OCI-LY1 (cell line): ENCODE data around the gene SUN1.
A peak's percentile ranks its signal among the peaks of the same experiment; 100 is the strongest.

Experiments used
- H2AFZ ChIP-seq: fragments of 200-600 bp; sonication (generic), shearing (Covaris generic); 2 replicates; pipeline ENCODE4 v1.6.0; 2014; ENCODE audit warnings: antibody characterized with exemption, mild to moderate bottlenecking, low read length
- H3F3A ChIP-seq: fragments of 200-600 bp; sonication (generic), shearing (Covaris generic); 2 replicates; pipeline ENCODE4 v1.6.0; 2014; ENCODE audit warnings: mild to moderate bottlenecking, antibody characterized with exemption, low read length, moderate library complexity; ENCODE audit not compliant: insufficient read depth
- H3K27ac ChIP-seq: fragments of 200-600 bp; sonication (generic); 2 replicates; pipeline ENCODE4 v1.5.1; 2014; ENCODE audit warnings: low read length, mixed run types, mild to moderate bottlenecking, low read depth; ENCODE audit not compliant: poor library complexity, severe bottlenecking
- H3K27me3 ChIP-seq: fragments of 200-600 bp; sonication (generic); 2 replicates; pipeline ENCODE4 v1.6.0; 2014; ENCODE audit warnings: antibody characterized with exemption, mild to moderate bottlenecking, low read length, moderate library complexity; ENCODE audit not compliant: insufficient read depth
- H3K36me3 ChIP-seq: fragments of 200-600 bp; sonication (generic); 2 replicates; pipeline ENCODE4 v1.6.1; 2014; ENCODE audit warnings: mild to moderate bottlenecking, antibody characterized with exemption, low read length, moderate library complexity, mixed read lengths; ENCODE audit not compliant: insufficient read depth
- H3K4me1 ChIP-seq: fragments of 200-600 bp; sonication (generic); 2 replicates; pipeline ENCODE4 v1.5.1; 2014; ENCODE audit warnings: mild to moderate bottlenecking, low read length, moderate library complexity; ENCODE audit not compliant: insufficient read depth, severe bottlenecking
- H3K4me2 ChIP-seq: fragments of 200-600 bp; sonication (generic), shearing (Covaris generic); 2 replicates; pipeline ENCODE4 v1.6.1; 2014; ENCODE audit warnings: low read length
- H3K4me3 ChIP-seq: fragments of 200-600 bp; sonication (generic); 2 replicates; pipeline ENCODE4 v1.5.1; 2014; ENCODE audit warnings: low read length, low read depth, mild to moderate bottlenecking, mixed read lengths; ENCODE audit not compliant: poor library complexity, severe bottlenecking
- H3K79me2 ChIP-seq: fragments of 200-600 bp; shearing (Covaris generic); 2 replicates; pipeline ENCODE4 v1.6.1; 2016; ENCODE audit warnings: mixed run types, low read length, mixed read lengths; ENCODE audit not compliant: insufficient read depth
- H3K9ac ChIP-seq: fragments of 200-600 bp; sonication (generic), shearing (Covaris generic); 2 replicates; pipeline ENCODE4 v1.6.1; 2014; ENCODE audit warnings: mild to moderate bottlenecking, low read length, mixed read lengths
- H3K9me2 ChIP-seq: fragments of 200-600 bp; sonication (generic), shearing (Covaris generic); 2 replicates; pipeline ENCODE4 v1.6.1; 2014; ENCODE audit warnings: low read depth, mild to moderate bottlenecking, low read length, mixed read lengths
- H3K9me3 ChIP-seq: fragments of 200-600 bp; shearing (Covaris generic); 2 replicates; pipeline ENCODE4 v1.6.1; 2014; ENCODE audit warnings: low read length, mixed read lengths
- H4K20me1 ChIP-seq: fragments of 200-600 bp; sonication (generic), shearing (Covaris generic); 2 replicates; pipeline ENCODE4 v1.6.0; 2016; ENCODE audit warnings: mild to moderate bottlenecking, low read length; ENCODE audit not compliant: insufficient read depth
- EZH2 ChIP-seq: fragments of 200-600 bp; sonication (generic), shearing (Covaris generic); IDR thresholded peaks from 2 replicates; pipeline ENCODE4 v1.8.0; 2017; ENCODE audit warnings: borderline replicate concordance, mixed run types, mild to moderate bottlenecking, antibody characterized with exemption, low read length, moderate library complexity, mixed read lengths
- TF ChIP-seq, protein P1 (sequence below): fragments of 200-600 bp; sonication (generic), shearing (Covaris generic); IDR thresholded peaks from 2 replicates; pipeline ENCODE4 v1.5.1; 2017; ENCODE audit warnings: mild to moderate bottlenecking, antibody characterized with exemption, low read length, moderate library complexity, mixed read lengths

The SUN1 gene

DNA sequence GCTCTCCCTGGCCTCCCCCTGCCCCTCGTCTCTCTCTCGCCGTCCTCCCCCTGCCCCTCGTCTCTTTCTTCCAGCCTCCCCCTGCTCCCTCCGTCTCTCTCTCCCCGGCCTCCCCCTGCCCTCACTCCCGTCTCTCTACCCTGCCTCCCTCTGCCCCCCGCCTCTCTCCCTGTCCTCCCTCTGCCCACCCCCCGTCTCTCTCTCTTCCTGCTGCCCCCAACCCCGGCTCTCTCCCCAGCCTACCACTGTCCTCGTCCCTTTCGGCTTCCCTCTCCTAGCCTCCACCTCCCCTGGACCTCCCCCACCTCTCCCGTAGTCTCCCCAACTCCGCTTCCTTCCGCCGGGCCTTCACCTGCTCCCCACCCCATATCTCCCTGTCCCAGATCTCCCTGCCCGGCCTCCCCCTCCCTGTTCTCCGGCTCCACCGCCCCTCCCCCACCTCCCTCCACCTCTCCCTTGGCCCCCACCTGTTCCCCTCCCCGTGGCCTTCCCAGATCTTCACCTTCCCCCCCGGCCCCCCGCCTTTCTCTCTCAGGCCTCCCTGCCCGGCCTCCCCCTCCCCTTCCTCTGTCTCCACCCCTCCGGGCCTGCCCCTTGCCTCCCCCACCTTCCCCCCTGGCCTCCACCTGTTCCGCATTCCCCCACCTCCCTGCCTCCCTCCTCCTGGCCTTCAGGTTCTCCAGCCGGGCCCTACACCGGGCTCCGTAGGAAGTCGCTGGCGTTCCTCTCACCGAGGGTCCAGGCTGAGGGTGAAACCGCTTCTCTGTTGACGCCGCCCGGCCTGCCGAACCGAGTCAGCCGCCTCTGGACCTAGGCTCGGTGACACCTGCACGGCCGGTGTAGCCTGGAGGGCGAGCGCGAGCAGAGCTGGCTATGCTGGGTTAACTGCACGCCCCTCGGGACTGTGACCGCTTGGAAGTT, 45.3 kb downstream of the SUN1 start:
- Histone ChIP-seq H3K9me2 (no peaks in the 10 kb centered on the region), H3K4me2 (peak overlapping the region; percentile 83), H3K36me3 (peaks cover 31% of the 10 kb centered on the region), H3K4me3 (peak overlapping the region; percentile 98), H2AFZ (no peak overlapping the region), H3K27ac (peak overlapping the region; percentile 43), H3K9me3 (no peaks in the 10 kb centered on the region), H3F3A (peaks cover 11% of the 10 kb centered on the region), H3K79me2 (peaks cover 32% of the 10 kb centered on the region), H3K9ac (peak overlapping the region; percentile 94), H4K20me1 (no peaks in the 10 kb centered on the region), H3K4me1 (peaks cover 38% of the 10 kb centered on the region), H3K27me3 (no peaks in the 10 kb centered on the region)
- TF ChIP-seq EZH2: no peak
- TF ChIP-seq, protein P1, sequence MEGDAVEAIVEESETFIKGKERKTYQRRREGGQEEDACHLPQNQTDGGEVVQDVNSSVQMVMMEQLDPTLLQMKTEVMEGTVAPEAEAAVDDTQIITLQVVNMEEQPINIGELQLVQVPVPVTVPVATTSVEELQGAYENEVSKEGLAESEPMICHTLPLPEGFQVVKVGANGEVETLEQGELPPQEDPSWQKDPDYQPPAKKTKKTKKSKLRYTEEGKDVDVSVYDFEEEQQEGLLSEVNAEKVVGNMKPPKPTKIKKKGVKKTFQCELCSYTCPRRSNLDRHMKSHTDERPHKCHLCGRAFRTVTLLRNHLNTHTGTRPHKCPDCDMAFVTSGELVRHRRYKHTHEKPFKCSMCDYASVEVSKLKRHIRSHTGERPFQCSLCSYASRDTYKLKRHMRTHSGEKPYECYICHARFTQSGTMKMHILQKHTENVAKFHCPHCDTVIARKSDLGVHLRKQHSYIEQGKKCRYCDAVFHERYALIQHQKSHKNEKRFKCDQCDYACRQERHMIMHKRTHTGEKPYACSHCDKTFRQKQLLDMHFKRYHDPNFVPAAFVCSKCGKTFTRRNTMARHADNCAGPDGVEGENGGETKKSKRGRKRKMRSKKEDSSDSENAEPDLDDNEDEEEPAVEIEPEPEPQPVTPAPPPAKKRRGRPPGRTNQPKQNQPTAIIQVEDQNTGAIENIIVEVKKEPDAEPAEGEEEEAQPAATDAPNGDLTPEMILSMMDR: no peak

DNA sequence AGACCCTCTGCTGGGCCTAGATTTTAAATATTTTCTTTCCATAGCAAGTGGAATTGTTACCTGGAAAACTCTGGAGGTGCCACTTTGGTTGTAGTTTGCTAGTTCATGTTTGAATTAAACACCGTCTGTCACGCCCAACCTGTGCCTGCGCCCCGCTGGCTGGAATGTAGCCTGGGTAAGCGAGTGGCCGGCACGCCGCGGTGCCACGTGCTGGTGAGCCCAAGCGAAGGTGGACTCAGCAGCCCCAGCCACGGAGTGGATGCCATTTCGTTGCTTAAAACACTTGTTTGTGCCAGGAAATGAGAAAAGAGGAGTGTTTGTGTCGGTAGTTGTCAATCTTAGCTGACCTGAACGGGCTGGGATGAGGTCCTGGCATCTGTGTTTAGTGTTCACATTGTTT, 46.8 kb downstream of the SUN1 start:
- H3F3A ChIP-seq: peaks cover 8% of the 10 kb centered on the region
- no peak overlapping the region for H3K9ac ChIP-seq
- no peaks in the 10 kb centered on the region for H4K20me1 ChIP-seq
- H3K79me2 ChIP-seq: peaks cover 32% of the 10 kb centered on the region
- no peaks in the 10 kb centered on the region for H3K9me2 ChIP-seq
- no peak overlapping the region for H2AFZ ChIP-seq
- H3K4me1 ChIP-seq: peaks cover 27% of the 10 kb centered on the region
- H3K4me2 ChIP-seq: no peak overlapping the region
- no peak overlapping the region for H3K4me3 ChIP-seq
- peaks cover 18% of the 10 kb centered on the region for H3K36me3 ChIP-seq
- H3K27me3 ChIP-seq: no peaks in the 10 kb centered on the region
- H3K9me3 ChIP-seq: no peaks in the 10 kb centered on the region
- no peak for TF ChIP-seq EZH2
- TF ChIP-seq, protein P1: no peak
- no peak overlapping the region for H3K27ac ChIP-seq

DNA sequence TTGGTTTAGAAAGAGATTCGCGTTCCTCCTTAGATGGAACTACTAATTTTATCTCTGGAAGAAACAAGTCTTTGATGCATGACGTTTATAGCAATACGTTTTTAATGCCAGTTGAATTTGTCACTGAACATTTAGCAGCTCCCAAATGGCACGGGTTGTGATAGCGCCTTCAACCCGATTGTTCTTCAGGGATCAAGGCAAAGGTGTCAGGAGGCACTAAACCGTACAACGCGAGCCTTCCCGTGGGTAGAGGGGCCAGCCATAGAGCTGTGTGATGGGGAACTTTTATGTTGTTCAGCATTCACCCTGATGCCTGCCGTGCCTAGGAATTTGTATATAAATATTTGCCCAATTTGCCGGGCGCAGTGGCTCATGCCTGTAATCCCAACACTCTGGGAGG, 47.4 kb downstream of the SUN1 start:
- Histone ChIP-seq H3K79me2 (peaks cover 32% of the 10 kb centered on the region), H3K9me2 (no peaks in the 10 kb centered on the region), H3F3A (0 out of 2 replicates have a peak, but pooled peaks cover 3% of the 10 kb centered on the region), H2AFZ (no peak overlapping the region), H4K20me1 (no peaks in the 10 kb centered on the region), H3K9ac (no peak overlapping the region), H3K9me3 (no peaks in the 10 kb centered on the region), H3K4me2 (no peak overlapping the region), H3K36me3 (peaks cover 18% of the 10 kb centered on the region), H3K4me1 (peaks cover 23% of the 10 kb centered on the region), H3K27me3 (no peaks in the 10 kb centered on the region), H3K4me3 (no peak overlapping the region), H3K27ac (no peak overlapping the region)
- TF ChIP-seq, protein P1: no peak
- no peak for TF ChIP-seq EZH2
